Measurements from ENCODE around the gene SPRED3.

The SPRED3 gene

GRCh38 chr19:38389101-38389925, 816 bp downstream of the SPRED3 start:
- ATAC-seq (ENCODE audit: low read depth) (peak; percentile 24), DNase-seq (ENCODE audit: low spot score) (no peak)
- peak overlapping the region; percentile 85 for H3K27ac ChIP-seq (ENCODE audit: poor library complexity, severe bottlenecking)
- H3K9me3 ChIP-seq (ENCODE audit: severe bottlenecking) = no peaks in the 10 kb centered on the region
- H3K4me1 ChIP-seq (ENCODE audit: insufficient read depth, poor library complexity, severe bottlenecking) = no peaks in the 10 kb centered on the region
- peak overlapping the region; percentile 48 for H3K4me3 ChIP-seq (ENCODE audit: severe bottlenecking)
- peaks cover 13% of the 10 kb centered on the region for H3K36me3 ChIP-seq (ENCODE audit: low read depth)
- H3K27me3 ChIP-seq (ENCODE audit: insufficient read depth, poor library complexity, severe bottlenecking) = no peaks in the 10 kb centered on the region
- no peak for TF ChIP-seq CTCF (IDR thresholded peaks at IDR 0.05; ENCODE audit: poor library complexity, severe bottlenecking)

GRCh38 chr19:38389957-38390924, 1.7 kb downstream of the SPRED3 start:
- H3K36me3 ChIP-seq (ENCODE audit: low read depth) = peaks cover 13% of the 10 kb centered on the region
- no peaks in the 10 kb centered on the region for H3K27me3 ChIP-seq (ENCODE audit: insufficient read depth, poor library complexity, severe bottlenecking)
- peak overlapping the region; percentile 85 for H3K27ac ChIP-seq (ENCODE audit: poor library complexity, severe bottlenecking)
- no peaks in the 10 kb centered on the region for H3K4me1 ChIP-seq (ENCODE audit: insufficient read depth, poor library complexity, severe bottlenecking)
- no peak for ATAC-seq (ENCODE audit: low read depth)
- no peak for DNase-seq (ENCODE audit: low spot score)
- H3K4me3 ChIP-seq (ENCODE audit: severe bottlenecking) = no peak overlapping the region
- H3K9me3 ChIP-seq (ENCODE audit: severe bottlenecking) = no peaks in the 10 kb centered on the region
- TF ChIP-seq CTCF (IDR thresholded peaks at IDR 0.05; ENCODE audit: poor library complexity, severe bottlenecking) = no peak

GRCh38 chr19:38391911-38392464, 3.5 kb downstream of the SPRED3 start:
- no peak overlapping the region for H3K4me3 ChIP-seq (ENCODE audit: severe bottlenecking)
- no peaks in the 10 kb centered on the region for H3K4me1 ChIP-seq (ENCODE audit: insufficient read depth, poor library complexity, severe bottlenecking)
- no peak for DNase-seq (ENCODE audit: low spot score)
- no peak for ATAC-seq (ENCODE audit: low read depth)
- no peak for TF ChIP-seq CTCF (IDR thresholded peaks at IDR 0.05; ENCODE audit: poor library complexity, severe bottlenecking)
- peaks cover 13% of the 10 kb centered on the region for H3K36me3 ChIP-seq (ENCODE audit: low read depth)
- H3K27me3 ChIP-seq (ENCODE audit: insufficient read depth, poor library complexity, severe bottlenecking) = no peaks in the 10 kb centered on the region
- H3K9me3 ChIP-seq (ENCODE audit: severe bottlenecking) = no peaks in the 10 kb centered on the region
- no peak overlapping the region for H3K27ac ChIP-seq (ENCODE audit: poor library complexity, severe bottlenecking)

GRCh38 chr19:38392707-38393308, 4.3 kb downstream of the SPRED3 start:
- no peak for TF ChIP-seq CTCF (IDR thresholded peaks at IDR 0.05; ENCODE audit: poor library complexity, severe bottlenecking)
- Histone ChIP-seq H3K27me3 (ENCODE audit: insufficient read depth, poor library complexity, severe bottlenecking) (no peaks in the 10 kb centered on the region), H3K9me3 (ENCODE audit: severe bottlenecking) (no peaks in the 10 kb centered on the region), H3K4me3 (ENCODE audit: severe bottlenecking) (no peak overlapping the region), H3K36me3 (ENCODE audit: low read depth) (peaks cover 13% of the 10 kb centered on the region), H3K4me1 (ENCODE audit: insufficient read depth, poor library complexity, severe bottlenecking) (no peaks in the 10 kb centered on the region), H3K27ac (ENCODE audit: poor library complexity, severe bottlenecking) (no peak overlapping the region)
- DNase-seq (ENCODE audit: low spot score) (no peak), ATAC-seq (ENCODE audit: low read depth) (no peak)
